Lung (tissue), 12 donors: ENCODE results near the gene NR6A1. TPM values are rescaled to one million over a fixed set of nuclear protein-coding genes. Genes with fewer than 3 reads are reported as not detected.
A peak's percentile ranks its signal among the peaks of the same experiment; 100 is the strongest.

Experiments
- ATAC-seq: fragments of 200-7000 bp; cut with Tn5 transposase; one replicate; pipeline ENCODE4 v1.9.1; 2020; ENCODE audit warnings: moderate number of reproducible peaks; ENCODE audit not compliant: insufficient read depth, low FRiP score
- DNase-seq, 3 donors: peaks; one replicate each; pipeline ENCODE4 v3.0.0-alpha.2; 2013 to 2017
- H3K27ac ChIP-seq, 2 donors: one replicate each; pipeline ENCODE4 v1.5.1; 2013; ENCODE audit warnings: mild to moderate bottlenecking in 2 of 2, moderate library complexity in 2 of 2, control low read depth in 1 of 2, inconsistent platforms in 1 of 2, low read depth in 1 of 2, low read length in 1 of 2
- H3K27me3 ChIP-seq, 3 donors: one replicate each; pipeline ENCODE4 v1.5.1; 2013; ENCODE audit warnings: low read length in 2 of 3; ENCODE audit not compliant: control insufficient read depth in 3 of 3, insufficient read depth in 3 of 3
- H3K36me3 ChIP-seq, 4 donors: one replicate each; pipeline ENCODE4 v1.5.1; 2013; ENCODE audit warnings: low read length in 4 of 4, mild to moderate bottlenecking in 1 of 4, moderate library complexity in 1 of 4; ENCODE audit not compliant: control insufficient read depth in 4 of 4, insufficient read depth in 4 of 4
- H3K4me1 ChIP-seq, 5 donors: one replicate each; pipeline ENCODE4 v1.5.1; 2013; ENCODE audit warnings: low read length in 5 of 5, mild to moderate bottlenecking in 2 of 5, moderate library complexity in 1 of 5; ENCODE audit not compliant: control insufficient read depth in 5 of 5, insufficient read depth in 5 of 5
- H3K4me3 ChIP-seq: one replicate; pipeline ENCODE4 v1.5.1; 2013; ENCODE audit warnings: mild to moderate bottlenecking, control low read depth, moderate library complexity
- H3K9ac ChIP-seq, 2 donors: one replicate each; pipeline ENCODE4 v1.5.1; 2013; ENCODE audit warnings: low read length in 2 of 2, control low read depth in 1 of 2; ENCODE audit not compliant: insufficient read depth in 1 of 2
- H3K9me3 ChIP-seq, 4 donors: one replicate each; pipeline ENCODE4 v1.5.1; 2013; ENCODE audit warnings: low read length in 3 of 4, mild to moderate bottlenecking in 1 of 4, moderate library complexity in 1 of 4; ENCODE audit not compliant: control insufficient read depth in 4 of 4, insufficient read depth in 3 of 4
- CTCF ChIP-seq: IDR thresholded peaks from 2 replicates; pipeline ENCODE4 v1.5.1; 2012; ENCODE audit warnings: mild to moderate bottlenecking; ENCODE audit errors: control extremely low read depth, extremely low read depth
- WGBS, 2 donors: extraction: QIAGEN DNeasy Blood & Tissue Kit; methylation state at CpG; one replicate each; pipeline ENCODE4 v1.1.7; 2013; 5-methylcytosine and 5-hydroxymethylcytosine counted together
- polyA plus RNA-seq, 2 donors: library from polyadenylated mRNA; stranded (reverse); fragments of 200-250 nt; gene quantifications; one replicate each; pipeline ENCODE4 v1.2.1, GENCODE V29; 2013
- total RNA-seq, 2 donors: library from RNA; depleted of rRNA in 1 of 2; stranded (reverse); fragments of >200 nt in 1 of 2; gene quantifications; one replicate each; pipeline ENCODE4 v1.2.1, GENCODE V29; 2014 to 2021
- donor health status: control.
- donor health status: control.
- donor health status: Bipolar disorder and iron deficiency.
- donor health status: healthy.
- donor health status: DM: yes; HTN: yes; CAD: no.

Gene NR6A1
- total and polyA plus RNA-seq, 4 donors = 0.94 to 4.0 (median 2.4) TPM

GRCh38 chr9:124522121-124523098 is 248.7 kb downstream of the NR6A1 start:
- DNase-seq (no peak), ATAC-seq (no peak)
- no peak overlapping the region for H3K9ac ChIP-seq
- no peak for TF ChIP-seq CTCF
- peaks cover 0 to 2% (median 0%) of the 10 kb centered on the region in 4 donors for H3K9me3 ChIP-seq
- H3K4me1 ChIP-seq = peaks cover 0 to 9% (median 0%) of the 10 kb centered on the region in 5 donors
- no peak overlapping the region for H3K4me3 ChIP-seq
- no peaks in the 10 kb centered on the region for H3K36me3 ChIP-seq
- no peaks in the 10 kb centered on the region for H3K27me3 ChIP-seq
- H3K27ac ChIP-seq = no peak overlapping the region
- WGBS, 2 donors = 85 to 93% methylated on average over 7 of the region's 7 CpGs

- DNase-seq = no peak
- ATAC-seq = no peak
- H3K9ac ChIP-seq = no peak overlapping the region
- H3K27ac ChIP-seq = no peak overlapping the region
- H3K4me1 ChIP-seq = peaks cover 0 to 9% (median 0%) of the 10 kb centered on the region in 5 donors
- H3K9me3 ChIP-seq = peaks cover 0 to under 1% (median 0%) of the 10 kb centered on the region in 4 donors
- H3K27me3 ChIP-seq = no peaks in the 10 kb centered on the region
- H3K36me3 ChIP-seq = no peaks in the 10 kb centered on the region
- WGBS, 2 donors = 86 to 98% methylated on average over 3 of the region's 3 CpGs
- no peak for TF ChIP-seq CTCF
- no peak overlapping the region for H3K4me3 ChIP-seq
These were observed 250.0 kb downstream of the NR6A1 start for GRCh38 chr9:124521142-124521541.

- no peak overlapping the region for H3K27ac ChIP-seq
- no peaks in the 10 kb centered on the region for H3K36me3 ChIP-seq
- no peak for TF ChIP-seq CTCF
- ATAC-seq (no peak), DNase-seq (peak; percentile 31 to 58 (median 44))
- no peak overlapping the region for H3K4me3 ChIP-seq
- 88 to 95% methylated on average over 7 of the region's 7 CpGs for WGBS, 2 donors
- peaks cover 0 to 9% (median 0%) of the 10 kb centered on the region in 5 donors for H3K4me1 ChIP-seq
- no peak overlapping the region for H3K9ac ChIP-seq
- H3K9me3 ChIP-seq = no peaks in the 10 kb centered on the region
- no peaks in the 10 kb centered on the region for H3K27me3 ChIP-seq
These were observed 250.9 kb downstream of the NR6A1 start for GRCh38 chr9:124520206-124520596.
